Body of pancreas (tissue), 4 donors: Measurements from ENCODE around the gene APOA5. TPM values are rescaled to one million over a fixed set of nuclear protein-coding genes. Genes with fewer than 3 reads are reported as not detected.
A peak's percentile ranks its signal among the peaks of the same experiment; 100 is the strongest.

Experiments
- ATAC-seq: fragments of 150-250 bp; one replicate; pipeline ENCODE4 v1.9.1; 2016
- DNase-seq, 4 donors: peaks; one replicate each; pipeline ENCODE4 v3.0.0-alpha.2; 2019
- H3K27ac ChIP-seq, 4 donors: fragments of 200-600 bp; sonication (generic); 1 replicate in 3 of 4; 2 replicates in 1 of 4; pipeline versions ENCODE4 v1.5.1 to v1.6.1; 2016 to 2019; ENCODE audit warnings: mild to moderate bottlenecking in 1 of 4, mixed read lengths in 1 of 4, moderate library complexity in 1 of 4
- H3K27me3 ChIP-seq, 2 donors: fragments of 200-600 bp; sonication (generic); one replicate each; pipeline ENCODE4 v1.6.0; 2016; ENCODE audit warnings: mild to moderate bottlenecking in 1 of 2
- H3K36me3 ChIP-seq, 2 donors: fragments of 200-600 bp; sonication (generic); replicated peaks in 1 of 2; 2 replicates each; pipeline ENCODE4 v1.5.1; 2016; ENCODE audit warnings: low read depth in 2 of 2; ENCODE audit not compliant: insufficient read depth in 1 of 2
- H3K4me1 ChIP-seq: fragments of 200-600 bp; sonication (generic); one replicate; pipeline ENCODE4 v1.6.0; 2016
- H3K4me3 ChIP-seq, 2 donors: fragments of 200-600 bp; sonication (generic); 1 replicate in 1 of 2; 2 replicates in 1 of 2; pipeline ENCODE4 v1.5.1; 2016 to 2019
- H3K9me3 ChIP-seq, 3 donors: fragments of 200-600 bp; sonication (generic); 1 replicate in 2 of 3; 2 replicates in 1 of 3; pipeline ENCODE4 v1.5.1; 2016
- CTCF ChIP-seq, 7 experiments: fragments of 450-650 bp in 4 of 7; fragments of 200-600 bp in 3 of 7; sonication (generic) in 3 of 7; IDR thresholded peaks; one replicate each; pipeline ENCODE4 v1.5.1; 2016 to 2019; ENCODE audit warnings: antibody characterized with exemption in 7 of 7
- POLR2A ChIP-seq, 3 donors: fragments of 450-650 bp; IDR thresholded peaks; one replicate each; pipeline ENCODE4 v1.6.1; 2016; ENCODE audit warnings: antibody characterized with exemption in 3 of 3, mild to moderate bottlenecking in 2 of 3
- WGBS, 2 donors: methylation state at CpG; one replicate each; pipeline ENCODE4 v1.1.5; 2017; 5-methylcytosine and 5-hydroxymethylcytosine counted together
- intact Hi-C: fragments of 100-400 bp; cut with DNase I; formaldehyde crosslinking; loops from one replicate; pipeline ENCODE4 v1.15.1; 2023
- total RNA-seq, 2 donors: library from RNA; depleted of rRNA; stranded (reverse); fragments of >200 nt; gene quantifications; one replicate each; pipeline ENCODE4 v1.1.0, GENCODE V29; 2016

Gene APOA5
- total RNA-seq, 2 donors from 2014 or later, result 2.6 TPM; not detected in 1

- Histone ChIP-seq H3K9me3 (no peaks in the 10 kb centered on the region), H3K4me3 (no peak overlapping the region), H3K27me3 (no peaks in the 10 kb centered on the region), H3K4me1 (peaks cover 21% of the 10 kb centered on the region), H3K27ac (no peak overlapping the region), H3K36me3 (peaks cover 0 to 18% of the 10 kb centered on the region in 2 donors)
- TF ChIP-seq CTCF (IDR thresholded peaks at IDR 0.05) (no peak), POLR2A (IDR thresholded peaks at IDR 0.05) (no peak)
- ATAC-seq (no peak), DNase-seq (no peak)
- WGBS, 2 donors, result 82 to 95% methylated on average over 5 of the region's 5 CpGs
- intact Hi-C loops, result no loop called here
Measured at GRCh38 chr11:116775975-116776374, 15.7 kb downstream of the APOA5 start.

- 83 to 84% methylated on average over 4 to 5 of the region's 5 CpGs for WGBS, 2 donors
- intact Hi-C loops, result no loop called here
Measured at GRCh38 chr11:116774661-116775060, 17.0 kb downstream of the APOA5 start.

GRCh38 chr11:116773203-116774097, 18.2 kb downstream of the APOA5 start:
- H3K4me3 ChIP-seq, result peak overlapping the region; percentile 42 to 78
- no peaks in the 10 kb centered on the region for H3K27me3 ChIP-seq
- H3K9me3 ChIP-seq, result no peaks in the 10 kb centered on the region
- peaks cover 0 to 7% of the 10 kb centered on the region in 2 donors for H3K36me3 ChIP-seq
- peaks cover 24% of the 10 kb centered on the region for H3K4me1 ChIP-seq
- TF ChIP-seq POLR2A (IDR thresholded peaks at IDR 0.05), result no peak
- TF ChIP-seq CTCF (IDR thresholded peaks at IDR 0.05), result no peak
- DNase-seq (no peak), ATAC-seq (peak; percentile 60)
- 3 to 8% methylated on average over 8 to 25 of the region's 25 CpGs for WGBS, 2 donors
- intact Hi-C loops, result no loop called here
- H3K27ac ChIP-seq, result peak overlapping the region; percentile 72 to 93 (median 86)

More at GRCh38 chr11:116774661-116775060, 17.0 kb downstream of the APOA5 start:
- Histone ChIP-seq H3K4me1 (peaks cover 24% of the 10 kb centered on the region), H3K27ac (no peak overlapping the region), H3K27me3 (no peaks in the 10 kb centered on the region), H3K4me3 (no peak overlapping the region), H3K9me3 (no peaks in the 10 kb centered on the region), H3K36me3 (peaks cover 0 to 13% of the 10 kb centered on the region in 2 donors)
- no peak for TF ChIP-seq POLR2A (IDR thresholded peaks at IDR 0.05)
- TF ChIP-seq CTCF (IDR thresholded peaks at IDR 0.05), result no peak
- ATAC-seq (no peak), DNase-seq (no peak)

- peak; percentile 89 to 92 (median 90) for DNase-seq
- Histone ChIP-seq H3K27ac (peak within 1 kb of the TSS; percentile 72 to 93 (median 86)), H3K27me3 (no peaks in the 10 kb centered on the region), H3K9me3 (no peaks in the 10 kb centered on the region), H3K4me3 (peak within 1 kb of the TSS; percentile 42 to 78), H3K36me3 (peaks cover 0 to 2% of the 10 kb centered on the region in 2 donors), H3K4me1 (peaks cover 24% of the 10 kb centered on the region)
- intact Hi-C loops, result no loop called here
- peak; percentile 57 to 79 (median 74) for TF ChIP-seq POLR2A (IDR thresholded peaks at IDR 0.05)
- TF ChIP-seq CTCF (IDR thresholded peaks at IDR 0.05), result peak in 1 of 7 experiments; percentile 27
- peak; percentile 95 for ATAC-seq
- WGBS, 2 donors, result 0% methylated on average over 28 to 73 of the region's 73 CpGs
Measured at GRCh38 chr11:116772443-116773202, 19.1 kb downstream of the APOA5 start, which contains the start of gene BUD13. TSS of gene BUD13 (minus strand) at chr11:116772987. CDS start at chr11:116772964, 23 bp downstream.
